Measurements from ENCODE around the gene ZNF57. TPM values are rescaled to one million over a fixed set of nuclear protein-coding genes. Genes with fewer than 3 reads are reported as not detected.

ZNF57 gene
- total and polyA plus RNA-seq, 9 of the 15 experiments (the other 6 are each of a cell fraction or from before 2014, with no cell fraction given), result 3.9 to 13.5 (median 7.8) TPM

DNA sequence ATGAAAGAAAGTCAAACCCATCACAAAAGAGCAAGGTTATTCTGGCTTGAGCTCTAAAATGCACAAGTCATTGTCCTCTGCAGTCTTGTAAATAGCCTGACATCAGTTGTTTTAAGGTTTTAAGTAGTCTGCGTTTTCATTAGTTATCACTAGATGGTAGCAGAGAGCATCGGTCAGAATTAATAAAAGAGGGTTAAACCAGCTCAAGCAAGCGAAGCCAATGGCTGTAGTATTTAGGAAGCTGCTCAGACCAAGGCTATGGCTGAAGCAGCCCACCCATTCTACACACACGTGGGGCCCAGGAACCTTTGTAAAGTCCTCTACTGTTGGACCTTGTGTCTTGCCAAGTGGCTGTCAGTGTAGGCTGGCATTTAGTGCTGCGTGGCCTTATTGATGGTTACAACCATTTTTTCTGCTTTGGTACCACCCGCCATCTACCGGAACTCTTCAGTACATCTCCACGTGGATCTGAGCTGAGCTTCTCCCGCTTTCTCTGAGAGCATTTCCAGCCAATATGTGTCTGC, 13.3 kb upstream of the ZNF57 start (continued):
- TF ChIP-seq, protein P1, sequence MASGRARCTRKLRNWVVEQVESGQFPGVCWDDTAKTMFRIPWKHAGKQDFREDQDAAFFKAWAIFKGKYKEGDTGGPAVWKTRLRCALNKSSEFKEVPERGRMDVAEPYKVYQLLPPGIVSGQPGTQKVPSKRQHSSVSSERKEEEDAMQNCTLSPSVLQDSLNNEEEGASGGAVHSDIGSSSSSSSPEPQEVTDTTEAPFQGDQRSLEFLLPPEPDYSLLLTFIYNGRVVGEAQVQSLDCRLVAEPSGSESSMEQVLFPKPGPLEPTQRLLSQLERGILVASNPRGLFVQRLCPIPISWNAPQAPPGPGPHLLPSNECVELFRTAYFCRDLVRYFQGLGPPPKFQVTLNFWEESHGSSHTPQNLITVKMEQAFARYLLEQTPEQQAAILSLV (tag; IDR thresholded peaks at IDR 0.05), result no peak
- TF ChIP-seq SOX6 (IDR thresholded peaks at IDR 0.05) (peak; percentile 22; the same call in 1 of the 2 replicates), CC2D1A (IDR thresholded peaks at IDR 0.05) (no peak), L3MBTL2 (IDR thresholded peaks at IDR 0.05) (peak; percentile 97), SIX5 (IDR thresholded peaks at IDR 0.05; ENCODE audit: borderline replicate concordance in 1 of 2, insufficient read depth in 1 of 2, low read depth in 1 of 2, low read length in 2 of 2) (no peak), ZFP30 (CRISPR knock-in tag; IDR thresholded peaks at IDR 0.05; ENCODE audit: borderline replicate concordance) (no peak), YY1 (IDR thresholded peaks at IDR 0.05; ENCODE audit: borderline replicate concordance in 1 of 3, control insufficient read depth in 1 of 3, extremely low read depth in 1 of 3, insufficient read depth in 3 of 3, insufficient read length in 1 of 3, insufficient replicate concordance in 2 of 3, low read depth in 1 of 3, low read length in 2 of 3) (peak in 1 of 3 experiments; percentile 20), ILF3 (IDR thresholded peaks at IDR 0.05; ENCODE audit: borderline replicate concordance) (no peak), ZNF316 (IDR thresholded peaks at IDR 0.05) (peak; percentile 80), ERF (CRISPR knock-in tag; IDR thresholded peaks at IDR 0.05) (no peak)
- TF ChIP-seq, protein P2, sequence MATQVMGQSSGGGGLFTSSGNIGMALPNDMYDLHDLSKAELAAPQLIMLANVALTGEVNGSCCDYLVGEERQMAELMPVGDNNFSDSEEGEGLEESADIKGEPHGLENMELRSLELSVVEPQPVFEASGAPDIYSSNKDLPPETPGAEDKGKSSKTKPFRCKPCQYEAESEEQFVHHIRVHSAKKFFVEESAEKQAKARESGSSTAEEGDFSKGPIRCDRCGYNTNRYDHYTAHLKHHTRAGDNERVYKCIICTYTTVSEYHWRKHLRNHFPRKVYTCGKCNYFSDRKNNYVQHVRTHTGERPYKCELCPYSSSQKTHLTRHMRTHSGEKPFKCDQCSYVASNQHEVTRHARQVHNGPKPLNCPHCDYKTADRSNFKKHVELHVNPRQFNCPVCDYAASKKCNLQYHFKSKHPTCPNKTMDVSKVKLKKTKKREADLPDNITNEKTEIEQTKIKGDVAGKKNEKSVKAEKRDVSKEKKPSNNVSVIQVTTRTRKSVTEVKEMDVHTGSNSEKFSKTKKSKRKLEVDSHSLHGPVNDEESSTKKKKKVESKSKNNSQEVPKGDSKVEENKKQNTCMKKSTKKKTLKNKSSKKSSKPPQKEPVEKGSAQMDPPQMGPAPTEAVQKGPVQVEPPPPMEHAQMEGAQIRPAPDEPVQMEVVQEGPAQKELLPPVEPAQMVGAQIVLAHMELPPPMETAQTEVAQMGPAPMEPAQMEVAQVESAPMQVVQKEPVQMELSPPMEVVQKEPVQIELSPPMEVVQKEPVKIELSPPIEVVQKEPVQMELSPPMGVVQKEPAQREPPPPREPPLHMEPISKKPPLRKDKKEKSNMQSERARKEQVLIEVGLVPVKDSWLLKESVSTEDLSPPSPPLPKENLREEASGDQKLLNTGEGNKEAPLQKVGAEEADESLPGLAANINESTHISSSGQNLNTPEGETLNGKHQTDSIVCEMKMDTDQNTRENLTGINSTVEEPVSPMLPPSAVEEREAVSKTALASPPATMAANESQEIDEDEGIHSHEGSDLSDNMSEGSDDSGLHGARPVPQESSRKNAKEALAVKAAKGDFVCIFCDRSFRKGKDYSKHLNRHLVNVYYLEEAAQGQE (IDR thresholded peaks at IDR 0.05; ENCODE audit: borderline replicate concordance), result peak; percentile 91
- TF ChIP-seq, protein P2 (CRISPR knock-in tag; IDR thresholded peaks at IDR 0.05; ENCODE audit: low read depth), result no peak
- TF ChIP-seq, protein P3, sequence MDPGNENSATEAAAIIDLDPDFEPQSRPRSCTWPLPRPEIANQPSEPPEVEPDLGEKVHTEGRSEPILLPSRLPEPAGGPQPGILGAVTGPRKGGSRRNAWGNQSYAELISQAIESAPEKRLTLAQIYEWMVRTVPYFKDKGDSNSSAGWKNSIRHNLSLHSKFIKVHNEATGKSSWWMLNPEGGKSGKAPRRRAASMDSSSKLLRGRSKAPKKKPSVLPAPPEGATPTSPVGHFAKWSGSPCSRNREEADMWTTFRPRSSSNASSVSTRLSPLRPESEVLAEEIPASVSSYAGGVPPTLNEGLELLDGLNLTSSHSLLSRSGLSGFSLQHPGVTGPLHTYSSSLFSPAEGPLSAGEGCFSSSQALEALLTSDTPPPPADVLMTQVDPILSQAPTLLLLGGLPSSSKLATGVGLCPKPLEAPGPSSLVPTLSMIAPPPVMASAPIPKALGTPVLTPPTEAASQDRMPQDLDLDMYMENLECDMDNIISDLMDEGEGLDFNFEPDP (CRISPR knock-in tag; IDR thresholded peaks at IDR 0.05), result no peak

Measured in K562 (cell line).